HG03457 (cell line): ENCODE results near the gene SRRM2.

Experiments used
- ATAC-seq: cut with Tn5 transposase; IDR thresholded peaks from one replicate; pipeline ENCODE4 v1.9.1; 2021; ENCODE audit warnings: moderate number of reproducible peaks; ENCODE audit not compliant: unreplicated experiment

Gene SRRM2

GRCh38 chr16:2791174-2791573 is 38.7 kb downstream of the SRRM2 start:
- ATAC-seq = no peak

- ATAC-seq = no peak
Measured at GRCh38 chr16:2792940-2793339, 40.5 kb downstream of the SRRM2 start.

DNA sequence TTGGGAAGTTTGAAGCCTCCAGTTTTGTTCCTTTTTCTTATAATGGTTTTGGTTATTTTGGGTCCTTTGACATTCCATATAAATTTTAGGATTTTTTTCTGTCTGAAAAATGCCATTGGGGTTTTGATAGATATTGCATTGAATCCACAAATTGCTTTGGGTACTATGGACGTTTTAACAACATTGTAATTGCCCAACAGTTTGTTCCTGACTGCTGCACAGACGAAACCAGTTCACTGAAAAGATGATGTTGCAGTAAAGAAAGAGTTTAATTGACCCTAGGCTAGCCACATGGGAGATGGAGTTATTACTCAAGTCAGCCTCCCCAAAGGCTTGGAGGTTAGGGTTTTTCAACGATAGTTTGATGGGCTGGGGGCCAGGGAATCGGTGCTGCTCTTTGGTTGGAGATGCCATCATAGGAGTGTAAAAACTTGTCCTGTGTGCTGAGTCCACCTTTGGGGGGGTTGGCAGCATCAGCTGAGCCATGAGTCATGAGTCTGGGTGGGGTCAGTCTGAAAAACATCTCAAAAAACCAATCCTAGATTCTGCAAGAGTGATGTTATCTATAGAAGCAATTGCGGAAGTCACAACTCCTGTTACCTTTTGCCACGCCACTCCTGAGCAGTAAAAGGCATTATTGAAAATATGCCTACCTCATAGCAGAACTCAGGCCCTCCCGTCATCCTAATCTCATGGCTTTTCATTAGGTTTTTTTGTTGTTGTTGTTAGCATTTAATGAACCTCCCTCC is 43.1 kb downstream of the SRRM2 start:
- no peak for ATAC-seq

- no peak for ATAC-seq
Measured at GRCh38 chr16:2798723-2799204, 46.3 kb downstream of the SRRM2 start.

- ATAC-seq = no peak
Measured at GRCh38 chr16:2799205-2799858, 46.9 kb downstream of the SRRM2 start.

DNA sequence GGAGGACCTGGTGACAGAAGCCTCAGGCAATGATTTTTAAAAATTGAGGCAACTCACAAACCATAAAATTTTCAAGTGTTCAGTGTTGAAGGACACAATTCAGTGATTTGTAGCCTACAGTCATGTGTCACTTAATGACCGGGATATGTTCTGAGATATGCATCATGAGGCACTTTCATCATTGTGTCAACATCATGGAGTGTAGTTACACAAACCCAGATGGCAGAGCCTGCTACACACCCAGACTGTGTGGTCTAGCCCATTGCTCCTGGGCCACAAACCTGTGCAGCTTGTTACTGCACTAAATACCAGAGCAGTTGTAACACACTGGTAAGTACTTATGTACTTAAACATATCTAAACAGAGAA is 47.4 kb downstream of the SRRM2 start:
- ATAC-seq = no peak

GRCh38 chr16:2803545-2804195 is 51.2 kb downstream of the SRRM2 start:
- ATAC-seq = no peak

DNA sequence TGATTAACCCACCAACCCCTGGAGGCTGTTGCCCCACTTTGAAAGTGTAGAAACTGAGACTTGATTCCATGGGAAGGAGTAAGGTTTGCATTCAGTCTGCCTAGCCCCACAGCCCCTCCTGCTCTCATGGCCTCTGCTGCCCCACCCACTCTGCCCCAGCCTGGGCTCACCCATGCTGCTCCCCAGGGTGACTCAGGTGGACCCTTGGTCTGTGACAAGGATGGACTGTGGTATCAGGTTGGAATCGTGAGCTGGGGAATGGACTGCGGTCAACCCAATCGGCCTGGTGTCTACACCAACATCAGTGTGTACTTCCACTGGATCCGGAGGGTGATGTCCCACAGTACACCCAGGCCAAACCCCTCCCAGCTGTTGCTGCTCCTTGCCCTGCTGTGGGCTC is 52.3 kb downstream of the SRRM2 start:
- no peak for ATAC-seq

DNA sequence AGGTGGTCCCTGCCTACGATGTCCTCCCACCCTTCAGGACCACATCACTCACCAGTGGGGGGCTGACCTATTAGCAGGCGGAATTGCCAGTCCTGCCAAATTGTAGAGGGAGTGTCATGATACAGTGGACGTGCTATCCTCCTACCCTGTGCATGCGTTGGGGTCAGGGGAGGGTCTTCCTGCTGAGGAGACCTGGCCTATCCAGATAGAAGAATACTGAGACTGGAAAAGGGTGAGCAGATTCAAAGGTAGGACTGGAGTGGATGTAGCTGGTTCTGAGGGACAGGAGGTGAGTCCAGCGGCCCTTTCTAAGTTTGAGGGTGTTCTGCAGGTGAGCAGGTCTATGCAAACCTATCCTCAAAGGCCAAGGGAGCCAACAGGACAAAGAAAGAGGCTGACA is 53.8 kb downstream of the SRRM2 start:
- no peak for ATAC-seq

DNA sequence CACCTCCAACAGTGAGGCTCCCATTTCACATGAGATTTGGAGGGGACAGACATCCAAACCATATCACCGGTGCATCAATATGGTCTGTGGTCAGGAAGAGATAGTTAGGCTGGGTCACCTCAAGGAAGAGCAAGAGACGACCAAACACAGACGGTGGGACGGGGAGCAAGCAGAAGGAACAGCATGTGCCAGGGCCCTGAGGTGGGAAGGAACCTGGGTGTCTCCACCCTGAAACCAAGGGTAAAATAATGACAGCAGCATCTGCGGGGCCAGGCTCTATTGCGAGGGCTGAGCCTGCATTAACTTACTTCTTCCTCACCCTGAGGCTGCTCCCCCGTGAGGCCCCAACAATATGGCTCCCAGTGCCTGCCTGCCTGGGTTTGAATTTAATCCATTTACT is 55.7 kb downstream of the SRRM2 start:
- no peak for ATAC-seq

DNA sequence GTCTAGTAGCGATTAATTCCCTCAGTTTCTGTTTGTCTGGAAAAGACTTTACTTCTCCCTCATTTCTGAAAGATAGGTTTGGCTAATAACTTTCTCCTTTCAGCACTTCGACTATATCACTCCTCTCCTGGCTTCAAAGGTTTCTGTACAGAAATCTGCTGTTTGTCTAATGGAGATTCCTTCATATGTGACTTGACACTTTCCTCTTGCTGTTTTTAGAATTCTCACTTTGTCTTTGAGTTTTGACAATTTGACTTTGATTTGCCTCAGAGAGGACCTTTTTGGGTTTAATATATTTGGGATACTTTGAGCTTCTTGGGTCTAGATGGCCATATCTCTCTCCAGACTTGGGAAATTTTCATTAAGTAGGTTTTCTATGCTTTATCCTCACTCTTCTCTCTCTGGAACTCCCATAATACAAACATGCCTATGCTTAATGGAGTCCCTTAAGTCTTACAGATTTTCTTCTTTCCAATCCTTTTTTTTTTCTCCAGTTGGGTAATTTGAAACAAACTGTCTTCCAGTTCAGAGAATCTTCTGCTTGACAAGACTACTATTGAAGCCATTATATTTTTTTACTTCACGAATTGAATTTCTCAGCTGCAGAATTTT is 56.8 kb downstream of the SRRM2 start:
- no peak for ATAC-seq

GRCh38 chr16:2810651-2811050 is 58.2 kb downstream of the SRRM2 start:
- no peak for ATAC-seq

GRCh38 chr16:2811703-2812471 is 59.4 kb downstream of the SRRM2 start:
- ATAC-seq = no peak

DNA sequence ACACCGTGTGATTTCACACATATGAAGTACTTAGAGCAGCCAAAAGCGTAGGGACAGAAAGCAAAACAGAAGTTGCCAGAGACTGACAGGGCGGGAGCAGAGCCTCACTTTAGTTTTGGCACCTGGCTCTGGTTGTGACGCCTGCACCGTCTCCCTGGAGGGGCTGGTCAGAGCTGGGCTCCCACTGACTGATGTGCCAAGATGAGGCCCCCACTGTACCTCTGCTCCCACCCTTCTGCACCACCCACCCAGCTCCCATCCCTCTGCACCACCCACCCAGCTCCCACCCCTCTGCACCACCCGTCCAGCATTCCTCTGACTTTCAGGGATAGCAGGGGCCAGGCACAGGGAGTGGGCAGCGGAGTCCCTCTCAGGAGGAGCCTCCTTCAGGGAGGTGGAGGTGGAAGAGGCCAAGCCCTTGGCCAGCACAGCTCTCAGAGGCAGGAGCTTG is 61.4 kb downstream of the SRRM2 start:
- ATAC-seq = no peak

DNA sequence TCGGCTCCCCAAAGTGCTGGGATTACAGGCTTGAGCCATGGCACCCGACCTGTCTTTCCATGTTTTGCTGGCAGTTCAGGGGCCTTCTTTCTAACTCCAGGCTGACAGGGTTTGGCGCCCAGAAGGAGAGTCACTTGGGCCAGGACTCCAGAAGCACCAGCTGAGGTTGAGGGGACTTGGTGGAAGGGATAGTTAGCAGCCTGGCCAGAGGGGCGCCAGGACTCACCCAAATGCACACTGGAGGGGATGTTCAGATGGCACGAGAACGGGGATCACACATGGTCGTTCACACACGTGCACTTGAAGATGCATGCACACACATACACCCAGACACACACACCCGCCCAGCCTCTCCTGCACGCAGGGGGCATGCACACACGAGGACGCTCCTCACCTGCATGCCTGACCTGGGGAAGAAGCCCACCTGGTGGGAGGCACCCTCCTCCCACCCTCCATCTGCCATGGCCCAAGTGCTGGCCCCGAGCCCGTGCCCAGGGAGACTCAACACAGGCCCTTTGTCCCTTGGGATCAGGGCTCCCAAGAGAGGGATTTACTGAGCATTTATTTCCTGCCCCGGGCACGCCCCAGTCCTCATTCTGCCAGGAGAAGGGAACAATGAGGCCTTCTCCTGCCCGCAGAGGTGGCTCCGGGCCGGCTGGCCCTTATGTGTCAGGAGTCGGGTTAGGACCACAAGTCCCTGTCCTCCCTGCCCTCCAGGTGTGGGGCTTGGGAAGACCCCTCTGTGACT is 62.3 kb downstream of the SRRM2 start:
- no peak for ATAC-seq

DNA sequence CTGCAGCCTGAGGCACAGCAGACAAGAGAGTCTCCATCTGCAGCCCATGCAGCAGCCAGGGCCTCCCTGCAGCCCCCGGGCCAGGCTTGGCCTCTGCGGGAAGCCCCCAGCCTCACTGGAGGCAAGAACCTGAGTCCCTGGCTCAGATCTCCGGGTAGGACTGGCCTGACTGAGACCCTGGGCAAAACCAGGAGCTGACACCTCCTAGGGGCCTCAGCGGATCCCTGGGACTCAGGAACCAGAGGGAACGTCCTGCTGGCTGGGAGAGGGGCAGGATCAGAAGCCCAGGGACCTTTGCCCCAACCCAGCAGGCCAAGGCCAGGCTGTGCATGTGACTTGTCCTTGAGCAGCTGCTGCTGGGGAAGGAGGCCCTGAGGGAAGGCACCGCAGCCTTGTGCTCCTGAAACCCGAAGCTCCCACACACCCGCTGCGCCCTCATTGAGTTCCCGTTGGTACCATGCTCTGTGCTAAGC is 62.9 kb downstream of the SRRM2 start:
- no peak for ATAC-seq

DNA sequence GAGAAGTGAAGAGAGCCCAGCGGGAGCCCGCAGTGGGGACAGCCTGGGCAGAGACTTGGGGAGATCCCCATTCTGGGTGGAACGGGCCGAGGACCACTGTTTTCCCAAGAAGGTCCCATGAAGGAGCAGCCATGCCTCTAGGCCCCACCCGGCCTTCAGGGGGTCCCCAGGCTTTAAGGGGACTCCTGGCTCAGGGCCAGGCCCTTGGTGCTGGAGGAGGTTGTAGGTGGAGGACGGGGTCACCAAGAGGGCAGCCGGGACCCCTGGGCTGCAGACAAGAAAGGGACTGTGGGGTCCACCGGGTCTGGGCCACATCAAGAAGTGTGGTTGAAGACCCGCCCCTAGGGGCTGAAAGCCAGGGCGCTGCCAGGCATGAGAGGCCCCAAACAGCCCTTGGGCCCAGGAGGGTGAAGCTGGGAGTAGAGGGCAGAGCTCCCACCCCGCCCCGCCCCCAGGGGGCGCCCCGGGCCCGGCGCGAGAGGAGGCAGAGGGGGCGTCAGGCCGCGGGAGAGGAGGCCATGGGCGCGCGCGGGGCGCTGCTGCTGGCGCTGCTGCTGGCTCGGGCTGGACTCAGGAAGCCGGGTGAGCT is 64.4 kb downstream of the SRRM2 start, which contains the start of gene PRSS21:
Gene PRSS21 (plus strand): TSS at position 487 of the 589 bp plus-strand sequence. CDS start 32 bp downstream, at position 519.
- ATAC-seq = no peak

DNA sequence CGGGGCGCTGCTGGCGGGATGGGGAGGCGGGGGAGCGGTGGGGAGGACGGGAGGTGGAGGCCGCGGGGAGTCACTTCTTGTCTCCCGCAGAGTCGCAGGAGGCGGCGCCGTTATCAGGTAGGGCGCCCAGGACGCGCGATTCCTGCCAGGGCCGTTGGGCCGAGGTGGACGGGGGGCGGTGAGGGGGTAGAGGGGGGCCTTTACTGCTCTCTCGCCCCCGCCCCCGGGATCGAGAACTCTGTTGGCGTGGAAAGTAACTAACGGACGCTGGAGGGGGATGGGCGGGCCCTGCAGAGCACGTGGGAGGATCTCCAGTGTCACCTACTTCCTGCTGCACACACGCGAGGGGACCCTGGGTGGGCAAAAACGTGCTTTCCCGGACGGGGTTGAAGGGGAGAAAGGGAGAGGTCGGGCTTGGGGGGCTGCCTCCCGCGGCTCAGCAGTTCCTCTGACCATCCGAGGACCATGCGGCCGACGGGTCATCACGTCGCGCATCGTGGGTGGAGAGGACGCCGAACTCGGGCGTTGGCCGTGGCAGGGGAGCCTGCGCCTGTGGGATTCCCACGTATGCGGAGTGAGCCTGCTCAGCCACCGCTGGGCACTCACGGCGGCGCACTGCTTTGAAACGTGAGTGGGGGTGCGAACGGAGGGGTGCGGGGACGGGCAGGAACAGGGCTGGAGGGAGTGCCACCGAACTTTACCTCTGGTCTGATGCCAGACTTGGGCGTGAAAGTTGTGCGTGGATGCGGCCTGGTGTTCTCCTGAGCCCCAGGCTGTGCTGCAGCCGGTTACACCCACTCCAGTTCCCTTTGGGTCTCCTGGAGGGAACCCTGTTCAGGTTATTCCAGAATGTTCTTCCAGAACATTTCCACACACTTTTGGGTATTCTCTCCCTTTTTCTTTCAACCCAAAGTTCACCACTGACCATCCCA is 65.2 kb downstream of the SRRM2 start:
- no peak for ATAC-seq
